Erythroblast (primary cell): Measurements from ENCODE around the gene CLCA4.

Source experiments
- GATA1 ChIP-seq: IDR thresholded peaks from 2 replicates; pipeline ENCODE4 v1.6.1; 2011; ENCODE audit warnings: low read depth, mild to moderate bottlenecking, control low read depth, low read length, moderate library complexity
- POLR2A ChIP-seq: IDR thresholded peaks from 2 replicates; pipeline ENCODE4 v1.6.1; 2011; ENCODE audit warnings: mild to moderate bottlenecking, low read length

DNA sequence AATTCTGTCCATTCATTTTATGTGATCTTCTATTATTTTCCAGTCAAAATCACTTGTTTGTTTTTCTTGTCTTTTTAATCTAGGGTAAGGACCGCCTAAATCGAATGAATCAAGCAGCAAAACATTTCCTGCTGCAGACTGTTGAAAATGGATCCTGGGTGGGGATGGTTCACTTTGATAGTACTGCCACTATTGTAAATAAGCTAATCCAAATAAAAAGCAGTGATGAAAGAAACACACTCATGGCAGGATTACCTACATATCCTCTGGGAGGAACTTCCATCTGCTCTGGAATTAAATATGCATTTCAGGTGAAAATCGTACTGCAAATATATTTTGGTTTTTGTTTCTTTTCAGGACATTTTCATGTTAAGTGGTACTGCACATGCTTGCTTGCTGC, 20.5 kb downstream of the CLCA4 start:
- TF ChIP-seq POLR2A (no peak), GATA1 (no peak)
